GM21390 (cell line): ENCODE data around the gene CPLX3.
A peak's percentile ranks its signal among the peaks of the same experiment; 100 is the strongest.

Experiments used
- ATAC-seq: cut with Tn5 transposase; IDR thresholded peaks from one replicate; pipeline ENCODE4 v1.9.1; 2021; ENCODE audit not compliant: unreplicated experiment

Gene CPLX3

DNA sequence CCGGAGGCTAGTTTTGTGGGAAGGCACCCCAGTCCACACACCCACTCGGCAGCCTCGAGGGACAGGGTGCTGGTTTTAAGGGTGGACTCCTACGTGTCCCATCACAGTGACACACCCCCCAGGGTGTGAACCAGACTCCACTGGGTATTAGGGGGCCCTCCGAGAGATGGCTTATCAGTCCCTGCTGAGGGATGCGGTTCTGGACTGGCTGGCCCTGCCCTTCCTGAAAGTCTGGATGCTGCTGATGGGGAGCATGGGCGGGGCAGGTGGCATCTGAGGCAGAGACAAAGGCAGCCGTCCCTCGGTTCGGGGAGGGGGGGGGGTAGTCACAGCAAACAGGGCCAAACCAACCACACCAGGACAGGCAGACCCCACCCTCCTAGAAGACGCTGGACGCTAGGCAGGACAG is 17.5 kb downstream of the CPLX3 start:
- ATAC-seq = no peak

DNA sequence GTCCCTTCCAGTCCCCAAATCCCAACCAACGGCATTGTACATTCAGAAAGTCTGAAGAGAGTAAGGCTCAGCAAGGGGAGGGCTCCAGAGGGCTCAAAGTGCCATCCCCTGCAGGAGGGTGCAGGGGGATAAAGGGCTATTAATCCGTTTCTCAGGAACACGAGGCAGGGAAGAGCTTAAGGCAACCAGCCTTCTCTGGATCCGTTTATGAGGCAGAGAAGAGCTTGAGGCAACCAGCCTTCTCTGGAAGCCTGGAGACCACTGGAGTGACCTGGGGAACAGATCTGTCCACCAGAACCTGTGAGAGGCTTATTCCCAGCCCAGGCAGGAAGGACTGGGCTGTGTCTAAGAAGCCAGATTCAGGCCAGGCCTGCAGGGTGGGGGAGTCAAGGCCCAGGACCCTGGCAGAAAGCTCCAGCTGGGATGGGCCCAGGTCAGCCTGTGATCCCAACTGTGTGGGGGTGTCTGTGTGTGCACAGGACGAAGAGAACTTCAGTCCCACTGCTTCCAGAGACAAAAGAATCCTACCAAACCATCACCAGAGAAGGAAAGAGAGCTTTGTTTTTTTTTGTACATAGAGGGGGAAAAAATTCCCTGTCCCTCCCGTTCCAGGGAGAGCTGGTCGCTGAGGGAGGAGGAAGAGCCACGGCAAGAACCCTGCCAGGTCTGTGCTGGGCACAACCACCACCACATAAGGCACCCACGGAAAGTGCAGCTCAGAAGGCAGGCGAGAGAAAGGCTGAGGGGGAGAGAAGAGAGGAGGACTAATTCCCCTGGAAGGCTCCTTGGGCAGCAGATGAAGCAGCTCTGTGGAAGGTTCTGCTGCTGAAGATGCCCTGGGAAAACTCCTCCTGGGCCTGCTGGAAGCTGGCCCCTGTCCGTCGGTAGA is 18.1 kb downstream of the CPLX3 start:
- ATAC-seq = no peak

GRCh38 chr15:74845208-74845568 is 18.8 kb downstream of the CPLX3 start:
- ATAC-seq = no peak

GRCh38 chr15:74845581-74845980 is 19.2 kb downstream of the CPLX3 start:
- no peak for ATAC-seq

- no peak for ATAC-seq
Observed at GRCh38 chr15:74847432-74847831, 21.0 kb downstream of the CPLX3 start.

- no peak for ATAC-seq
Observed at GRCh38 chr15:74850393-74850792, 24.0 kb downstream of the CPLX3 start.

DNA sequence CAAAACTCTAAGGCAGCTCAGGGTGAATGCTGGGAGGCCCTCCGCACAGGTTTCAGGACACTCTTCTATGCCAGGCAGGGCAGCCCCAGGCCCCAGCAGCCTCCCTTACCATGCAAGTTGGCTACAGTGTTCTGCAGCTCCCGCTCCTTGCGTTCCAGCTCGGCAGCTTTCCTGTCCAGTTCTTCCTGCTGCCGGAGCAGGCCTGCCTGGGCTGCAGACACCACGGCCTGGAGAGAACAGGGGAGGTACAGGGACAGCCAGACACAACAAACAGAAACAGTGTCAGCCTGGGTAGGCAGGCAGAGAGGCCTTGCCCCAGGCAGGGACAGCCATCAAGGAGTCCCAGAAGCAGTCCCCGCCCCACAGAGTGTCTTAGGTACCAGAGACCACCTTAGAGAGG is 25.5 kb downstream of the CPLX3 start:
- no peak for ATAC-seq

DNA sequence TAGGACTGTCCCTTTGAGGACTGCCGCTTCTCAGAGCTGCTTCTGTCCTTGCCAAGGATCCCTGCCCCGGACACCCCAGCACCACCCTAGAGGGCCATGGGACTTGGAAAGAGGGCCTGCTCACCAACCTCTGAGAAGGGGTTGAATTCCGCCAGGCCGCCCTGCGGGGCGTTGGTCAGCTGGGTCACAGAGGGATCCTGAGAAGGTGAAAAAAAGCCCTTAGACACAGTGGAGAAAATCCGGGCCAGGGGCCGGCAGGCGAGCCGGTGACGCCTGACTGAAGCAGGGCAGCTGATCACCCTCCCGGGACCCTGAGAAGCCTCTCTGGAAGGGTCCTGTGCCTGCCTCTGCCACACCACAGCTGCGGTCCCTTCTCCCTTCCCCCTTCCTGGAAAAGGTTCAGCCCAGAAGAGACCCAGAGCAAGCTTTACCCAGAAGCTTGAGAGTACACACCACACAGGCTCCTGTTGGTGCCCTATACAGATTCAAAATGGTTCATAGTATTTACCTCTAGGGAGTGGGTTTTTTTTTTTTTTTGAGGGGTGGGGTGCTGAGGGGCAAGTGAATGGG is 28.1 kb downstream of the CPLX3 start:
- ATAC-seq = no peak

GRCh38 chr15:74855857-74856256 is 29.4 kb downstream of the CPLX3 start:
- ATAC-seq = no peak

DNA sequence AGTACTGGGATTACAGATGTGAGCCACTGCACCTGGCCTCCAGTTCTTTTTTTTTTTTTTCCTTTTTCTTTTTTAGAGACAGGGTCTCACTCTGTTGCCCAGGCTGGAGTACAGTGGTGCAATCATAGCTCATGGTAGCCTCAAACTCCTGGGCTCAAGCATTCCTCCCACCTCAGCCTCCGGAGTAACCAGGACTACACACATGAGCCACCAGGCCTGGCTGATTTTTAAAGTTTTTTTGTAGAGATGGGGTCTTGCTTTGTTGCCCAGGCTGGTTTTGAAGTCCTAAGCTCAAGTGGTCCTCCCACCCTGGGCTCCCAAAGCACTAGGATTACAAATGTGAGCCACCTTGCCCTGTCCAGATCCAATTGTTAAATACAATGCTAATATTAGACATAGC is 30.1 kb downstream of the CPLX3 start:
- no peak for ATAC-seq

DNA sequence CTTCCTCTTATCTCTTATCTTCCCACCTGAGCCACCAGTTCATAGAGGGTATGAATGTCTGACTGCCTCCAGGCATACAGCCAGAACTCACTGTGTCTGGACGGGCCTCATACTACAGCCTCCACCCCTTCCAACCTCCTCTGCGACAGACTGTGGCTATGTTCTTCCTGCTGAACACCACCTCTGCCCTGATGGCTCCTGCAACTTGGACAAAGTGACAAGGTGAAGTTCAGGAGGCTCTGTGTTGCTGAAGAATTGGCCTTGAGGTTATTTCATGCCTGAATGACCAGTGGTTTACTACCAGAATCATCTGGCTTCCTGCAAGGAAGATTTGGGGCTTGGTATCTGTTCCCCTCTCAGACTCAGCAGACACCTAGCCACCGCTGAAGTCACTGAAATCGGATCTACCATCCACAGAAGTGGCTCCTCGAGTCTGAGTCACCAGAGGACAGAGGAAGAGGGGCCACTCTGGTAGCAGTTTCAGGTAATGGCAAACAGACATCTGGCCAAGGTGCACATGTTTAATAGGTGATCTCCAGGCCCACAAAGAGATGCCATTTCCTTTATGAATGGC is 30.7 kb downstream of the CPLX3 start:
- peak; percentile 76 for ATAC-seq

DNA sequence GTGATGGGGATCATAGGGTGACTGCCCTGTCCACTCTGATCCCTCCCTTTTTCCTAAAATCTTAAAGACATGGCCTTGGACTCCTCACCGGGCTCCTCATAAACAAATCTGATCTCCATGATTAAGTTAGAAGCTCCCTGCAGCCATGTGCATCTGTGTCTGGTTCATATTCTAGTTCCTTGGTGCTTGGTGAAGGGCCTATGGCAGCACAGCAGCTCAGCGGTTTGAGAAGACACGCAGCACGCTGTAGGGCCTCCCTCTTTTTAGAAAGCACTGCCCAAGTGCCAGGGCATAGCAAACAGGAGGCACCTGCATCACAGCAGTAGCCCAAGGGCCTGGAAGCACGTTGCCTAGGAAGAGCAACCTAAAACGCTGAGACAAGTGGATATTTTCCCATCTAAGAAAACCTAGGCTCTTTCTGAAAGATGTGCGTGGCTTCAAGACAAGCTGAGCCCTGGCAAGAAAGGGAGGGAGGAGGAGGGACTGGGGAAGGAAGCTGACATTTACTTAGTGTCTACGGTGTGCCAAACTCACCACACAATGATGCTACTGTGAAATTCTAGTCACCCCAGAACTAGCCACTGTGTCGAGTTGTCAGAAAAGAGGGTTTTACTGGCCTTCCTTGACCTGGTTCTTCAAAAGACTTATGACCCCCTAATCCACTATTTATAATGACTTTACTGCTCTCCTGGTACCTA is 31.4 kb downstream of the CPLX3 start:
- no peak for ATAC-seq

DNA sequence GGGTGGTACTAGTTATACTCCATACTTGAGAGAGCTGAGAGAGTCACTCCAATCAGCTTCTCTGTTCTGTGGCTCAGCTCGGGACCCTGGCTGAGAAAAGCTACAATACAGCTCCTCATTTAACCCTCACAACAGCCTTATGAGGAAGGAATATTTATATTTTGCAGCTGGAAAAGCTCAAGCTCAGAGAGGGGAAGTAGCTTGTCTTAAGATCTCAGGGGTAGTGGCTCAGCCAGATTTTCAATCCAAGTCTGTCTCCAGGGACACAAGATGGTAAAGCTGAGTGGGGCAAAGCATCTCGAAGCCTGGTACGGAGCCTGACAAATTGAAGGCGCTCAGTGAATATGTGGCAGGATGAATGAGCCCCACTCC is 31.9 kb downstream of the CPLX3 start:
- ATAC-seq = no peak

DNA sequence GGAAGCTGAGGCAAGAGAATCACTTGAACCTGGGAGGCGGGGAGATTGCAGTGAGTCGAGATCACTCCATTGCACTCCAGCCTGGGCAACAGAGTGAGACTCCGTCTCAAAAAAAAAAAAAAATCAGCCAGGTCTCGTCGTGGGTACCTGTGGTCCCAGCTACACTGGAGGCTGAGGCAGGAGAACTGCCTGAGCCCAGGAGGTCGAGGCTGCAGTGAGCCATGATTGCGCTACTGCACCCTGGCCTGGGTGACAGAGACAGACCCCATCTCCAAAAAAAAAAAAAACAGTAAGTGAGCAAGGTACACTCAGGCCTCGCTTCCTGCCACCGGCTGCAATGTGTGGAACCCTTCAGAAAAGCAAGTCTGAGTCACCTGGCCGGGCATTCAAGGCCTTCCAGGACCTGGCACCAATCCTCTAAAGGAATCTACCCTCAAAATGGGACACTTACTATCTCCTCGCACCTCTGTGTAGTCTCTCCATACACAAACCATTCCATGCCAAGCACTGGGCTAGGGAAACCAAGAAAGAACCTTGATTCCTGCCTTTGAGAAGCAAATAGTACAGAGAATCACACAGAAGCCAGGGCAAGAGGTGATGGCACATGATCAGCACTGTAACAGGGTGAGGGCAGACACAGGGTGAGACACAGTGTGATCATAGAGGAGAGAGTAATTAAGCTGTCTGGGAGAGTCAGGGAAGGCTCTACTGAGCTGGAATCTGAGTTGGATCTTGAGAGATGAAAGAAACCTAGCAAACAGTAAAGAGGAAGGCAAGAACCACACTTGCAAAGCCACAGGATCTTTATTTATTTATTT is 37.0 kb downstream of the CPLX3 start:
- ATAC-seq = no peak

- no peak for ATAC-seq
Observed at GRCh38 chr15:74864296-74864695, 37.9 kb downstream of the CPLX3 start.

GRCh38 chr15:74865316-74865715 is 38.9 kb downstream of the CPLX3 start:
- ATAC-seq = no peak

DNA sequence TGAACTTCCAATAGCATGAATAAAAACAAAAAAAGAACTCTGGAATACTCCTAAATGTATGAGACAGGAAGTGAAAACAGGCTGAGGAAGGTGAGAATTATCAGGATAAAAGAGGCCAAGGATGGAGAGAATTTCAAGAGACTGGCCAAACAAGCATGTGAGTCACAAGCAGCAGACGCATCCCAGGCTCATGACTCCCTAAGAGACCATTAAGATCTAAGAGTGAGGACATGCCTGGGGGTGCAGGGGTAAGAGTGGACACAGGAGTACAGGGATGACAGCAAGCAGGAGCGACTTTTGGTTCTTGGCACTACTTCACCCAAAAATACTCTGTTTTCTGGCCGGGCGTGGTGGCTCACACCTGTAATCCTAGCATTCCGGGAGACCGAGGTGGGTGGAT is 39.7 kb downstream of the CPLX3 start:
- ATAC-seq = no peak

DNA sequence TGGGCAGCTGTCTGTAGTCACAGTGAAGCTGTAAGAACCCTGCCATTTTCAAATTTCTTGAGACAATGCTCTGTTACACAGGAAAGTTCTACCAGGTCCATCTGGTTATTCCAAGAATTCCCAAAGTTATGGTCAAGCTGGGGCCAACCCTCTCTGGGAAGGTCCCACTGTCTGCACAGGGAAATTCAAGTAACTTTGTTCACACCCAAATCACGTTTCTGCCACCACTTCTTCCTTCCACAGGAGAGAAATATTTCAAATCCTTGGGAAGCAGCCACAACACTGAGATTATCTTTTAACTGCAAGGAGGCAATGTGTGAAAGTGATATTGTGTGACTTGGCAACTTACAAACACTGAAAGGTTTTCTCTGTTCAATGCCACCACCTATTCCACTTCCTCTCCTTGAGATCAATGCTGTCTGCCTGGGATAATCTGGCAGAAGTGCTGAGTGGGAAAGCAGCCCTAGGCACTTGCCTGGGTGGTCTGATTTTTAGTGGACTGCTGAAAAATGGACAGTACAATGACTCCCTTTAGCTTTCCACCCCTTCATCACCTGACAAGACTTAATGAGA is 41.1 kb downstream of the CPLX3 start:
- ATAC-seq = no peak

DNA sequence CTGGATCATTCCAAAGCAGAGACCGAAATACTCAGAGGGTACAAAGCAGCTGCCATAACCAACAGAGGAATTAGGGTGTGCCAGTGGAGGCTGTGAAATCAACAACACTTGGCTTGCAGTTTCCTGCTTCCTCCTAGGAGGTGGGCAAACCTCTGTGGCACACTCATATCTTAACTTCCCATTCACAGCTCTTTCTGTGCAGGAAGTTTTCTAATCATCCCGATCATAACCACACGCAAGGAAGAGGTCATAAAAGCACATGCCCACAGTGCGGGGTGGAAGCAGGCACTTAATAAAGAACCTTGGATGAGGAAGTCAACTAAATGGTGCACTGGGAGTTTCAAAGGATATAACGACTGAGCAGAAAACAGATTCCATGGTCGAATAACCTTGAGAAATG is 41.6 kb downstream of the CPLX3 start:
- no peak for ATAC-seq

GRCh38 chr15:74869372-74869725 is 42.9 kb downstream of the CPLX3 start:
- no peak for ATAC-seq
